CD14-positive monocyte (primary cell): ENCODE measurements around the gene STK31. TPM values are rescaled to one million over a fixed set of nuclear protein-coding genes. Genes with fewer than 3 reads are reported as not detected.
"Not testable (repeated sequence)": the region's sequence is repeated elsewhere in the genome, so short reads cannot be mapped to it uniquely, and the experiment has no call there.

ENCODE experiments used
- DNase-seq, 3 donors: peaks; one replicate each; pipeline ENCODE4 v3.0.0-alpha.2; 2011 to 2022
- H2AFZ ChIP-seq: 2 replicates; pipeline ENCODE4 v1.6.0; 2012; ENCODE audit warnings: mild to moderate bottlenecking, low read depth, low read length, inconsistent platforms; ENCODE audit not compliant: insufficient read depth, poor library complexity, severe bottlenecking
- H3K27ac ChIP-seq, 2 donors: 1 replicate in 1 of 2; 2 replicates in 1 of 2; pipeline ENCODE4 v1.5.1; 2012 to 2013; ENCODE audit warnings: low read length in 2 of 2, control low read depth in 1 of 2, inconsistent platforms in 1 of 2, low read depth in 1 of 2, mild to moderate bottlenecking in 1 of 2
- H3K27me3 ChIP-seq, 2 donors: one replicate each; pipeline versions ENCODE4 v1.6.0 to v1.6.1; 2011 to 2013; ENCODE audit warnings: low read length in 2 of 2; ENCODE audit not compliant: control insufficient read depth in 2 of 2, insufficient read depth in 2 of 2
- H3K36me3 ChIP-seq, 2 donors: replicated peaks in 1 of 2; 1 replicate in 1 of 2; 2 replicates in 1 of 2; pipeline versions ENCODE4 v1.5.1 to v1.6.1; 2012 to 2013; ENCODE audit warnings: low read length in 2 of 2, control low read depth in 1 of 2, inconsistent platforms in 1 of 2, mild to moderate bottlenecking in 1 of 2; ENCODE audit not compliant: insufficient read depth in 2 of 2, control insufficient read depth in 1 of 2
- H3K4me1 ChIP-seq, 2 donors: 1 replicate in 1 of 2; 2 replicates in 1 of 2; pipeline versions ENCODE4 v1.5.1 to v1.6.1; 2012 to 2013; ENCODE audit warnings: low read length in 2 of 2, control low read depth in 1 of 2, inconsistent platforms in 1 of 2, mild to moderate bottlenecking in 1 of 2, moderate library complexity in 1 of 2; ENCODE audit not compliant: insufficient read depth in 2 of 2, control insufficient read depth in 1 of 2
- H3K4me2 ChIP-seq: replicated peaks from 2 replicates; pipeline ENCODE3; 2012; ENCODE audit warnings: low read length, moderate library complexity, mild to moderate bottlenecking; ENCODE audit not compliant: poor library complexity, severe bottlenecking; ENCODE audit errors: extremely low read depth
- H3K4me3 ChIP-seq, 3 experiments: fragments of 200-600 bp in 1 of 3; sonication (generic) in 1 of 3; replicated peaks in 1 of 3; 1 replicate in 2 of 3; 2 replicates in 1 of 3; pipeline ENCODE4 v1.5.1; 2011 to 2013; ENCODE audit warnings: low read length in 3 of 3, mild to moderate bottlenecking in 3 of 3, control low read depth in 2 of 3, low read depth in 2 of 3, inconsistent platforms in 1 of 3, moderate library complexity in 1 of 3
- H3K79me2 ChIP-seq: 2 replicates; pipeline ENCODE4 v1.6.0; 2012; ENCODE audit warnings: mild to moderate bottlenecking, control low read depth, inconsistent platforms, low read length, moderate library complexity; ENCODE audit not compliant: insufficient read depth
- H3K9ac ChIP-seq: 2 replicates; pipeline ENCODE4 v1.6.0; 2017; ENCODE audit warnings: low read length, mild to moderate bottlenecking; ENCODE audit not compliant: insufficient read depth, poor library complexity, severe bottlenecking
- H3K9me3 ChIP-seq, 2 donors: replicated peaks in 1 of 2; 1 replicate in 1 of 2; 2 replicates in 1 of 2; pipeline versions ENCODE4 v1.5.1 to v1.6.1; 2012 to 2013; ENCODE audit warnings: low read length in 2 of 2, control low read depth in 1 of 2; ENCODE audit not compliant: control insufficient read depth in 1 of 2, insufficient read depth in 1 of 2
- H4K20me1 ChIP-seq: 2 replicates; pipeline ENCODE4 v1.6.0; 2012; ENCODE audit warnings: mild to moderate bottlenecking, low read length, control low read depth, moderate library complexity; ENCODE audit not compliant: insufficient read depth
- H3K27ac Mint-ChIP-seq, 7 donors: one replicate each; pipeline ENCODE4 v1.8.0; 2020; ENCODE audit warnings: mild to moderate bottlenecking in 7 of 7, mixed read lengths in 7 of 7, moderate library complexity in 6 of 7, inconsistent platforms in 2 of 7
- H3K27me3 Mint-ChIP-seq, 3 donors: one replicate each; pipeline ENCODE4 v1.8.0; 2021 to 2022; ENCODE audit warnings: low read depth in 3 of 3, mild to moderate bottlenecking in 3 of 3, mixed read lengths in 3 of 3, moderate library complexity in 3 of 3, inconsistent platforms in 1 of 3
- H3K36me3 Mint-ChIP-seq, 2 donors: one replicate each; pipeline ENCODE4 v1.8.0; 2020; ENCODE audit warnings: mixed read lengths in 2 of 2, inconsistent platforms in 1 of 2, mild to moderate bottlenecking in 1 of 2
- H3K4me1 Mint-ChIP-seq: one replicate; pipeline ENCODE4 v1.8.0; 2020; ENCODE audit warnings: mild to moderate bottlenecking, mixed read lengths
- H3K4me3 Mint-ChIP-seq, 2 donors: one replicate each; pipeline ENCODE4 v1.8.0; 2020; ENCODE audit warnings: mild to moderate bottlenecking in 2 of 2, mixed read lengths in 2 of 2, moderate library complexity in 1 of 2
- H3K9me3 Mint-ChIP-seq, 7 donors: one replicate each; pipeline ENCODE4 v1.8.0; 2020 to 2022; ENCODE audit warnings: mixed read lengths in 7 of 7, mild to moderate bottlenecking in 6 of 7, moderate library complexity in 6 of 7, inconsistent platforms in 2 of 7
- CTCF ChIP-seq: fragments of 200-600 bp; IDR thresholded peaks from one replicate; pipeline ENCODE4 v1.8.0; 2022; ENCODE audit warnings: antibody characterized with exemption, mild to moderate bottlenecking
- WGBS: methylation state at CpG from one replicate; pipeline ENCODE4 v1.1.5; 2013; ENCODE audit warnings: missing lambda C conversion rate; ENCODE audit not compliant: insufficient coverage; 5-methylcytosine and 5-hydroxymethylcytosine counted together
- intact Hi-C, 2 donors: fragments of 100-400 bp; cut with micrococcal nuclease; formaldehyde crosslinking; loops; one replicate each; pipeline versions ENCODE4 v1.15.0 to v1.15.1; 2023
- polyA plus RNA-seq, 3 donors: library from polyadenylated mRNA; depleted of rRNA in 1 of 3; unstranded in 2 of 3; stranded (reverse) in 1 of 3; fragments of 300-500 nt in 2 of 3; fragments of >200 nt in 1 of 3; fragmentation: Illumina TruSeq in 2 of 3; gene quantifications; 1 replicate in 2 of 3; 2 replicates in 1 of 3; pipeline ENCODE4 v1.2.3, GENCODE V29; 2012 to 2021

STK31 gene
- polyA plus RNA-seq, 3 donors: 0.11 TPM; not detected in 2

- no peak overlapping the region for H3K27ac ChIP-seq
- intact Hi-C loops: no loop called here
- no peaks in the 10 kb centered on the region for H3K4me1 ChIP-seq
- H3K4me1 Mint-ChIP-seq: no peaks in the 10 kb centered on the region
- H3K9me3 Mint-ChIP-seq: peaks cover 2 to 14% (median 8%) of the 10 kb centered on the region in 7 donors
- no peaks in the 10 kb centered on the region for H3K36me3 Mint-ChIP-seq
- peaks cover 0 to 3% (median 0%) of the 10 kb centered on the region in 3 donors for H3K27me3 Mint-ChIP-seq
- no peak for DNase-seq
- peak; percentile 47 for TF ChIP-seq CTCF
- H3K9ac ChIP-seq: no peak overlapping the region
- H4K20me1 ChIP-seq: no peaks in the 10 kb centered on the region
- H3K27me3 ChIP-seq: no peaks in the 10 kb centered on the region
- H3K36me3 ChIP-seq: no peaks in the 10 kb centered on the region
- no peak overlapping the region for H3K4me3 Mint-ChIP-seq
- no peak overlapping the region for H3K4me3 ChIP-seq
- peaks cover 0 to 5% of the 10 kb centered on the region in 2 donors for H3K9me3 ChIP-seq
- WGBS: 100% methylated on average over 1 of the region's 1 CpG
- no peaks in the 10 kb centered on the region for H3K79me2 ChIP-seq
- H3K27ac Mint-ChIP-seq: no peak overlapping the region
- no peak overlapping the region for H3K4me2 ChIP-seq
- no peak overlapping the region for H2AFZ ChIP-seq
These were observed 101.5 kb downstream of the STK31 start for GRCh38 chr7:23811540-23811939.

GRCh38 chr7:23828125-23828524 is 118.1 kb downstream of the STK31 start:
- H3K4me3 ChIP-seq, H3K4me1 Mint-ChIP-seq, H3K9ac ChIP-seq, H3K36me3 Mint-ChIP-seq, H3K9me3 ChIP-seq, H3K27ac Mint-ChIP-seq, H3K27ac ChIP-seq, H2AFZ ChIP-seq, DNase-seq, H3K36me3 ChIP-seq, H3K4me1 ChIP-seq, H3K4me3 Mint-ChIP-seq, H3K27me3 Mint-ChIP-seq, H3K4me2 ChIP-seq, H3K27me3 ChIP-seq, intact Hi-C loops, H3K79me2 ChIP-seq, H4K20me1 ChIP-seq: not testable (repeated sequence)
- peaks cover 25 to 50% (median 31%) of the 10 kb centered on the region in 7 donors for H3K9me3 Mint-ChIP-seq
- 100% methylated on average over 6 of the region's 10 CpGs for WGBS

- H3K27me3 Mint-ChIP-seq, H3K36me3 ChIP-seq, DNase-seq, H3K4me2 ChIP-seq, H2AFZ ChIP-seq, H3K27ac ChIP-seq, H3K9ac ChIP-seq, H3K36me3 Mint-ChIP-seq, H3K27me3 ChIP-seq, H3K4me1 Mint-ChIP-seq, H3K4me3 ChIP-seq, H3K27ac Mint-ChIP-seq, H3K79me2 ChIP-seq, intact Hi-C loops, H3K4me3 Mint-ChIP-seq, H4K20me1 ChIP-seq, H3K4me1 ChIP-seq: not testable (repeated sequence)
- 100% methylated on average over 2 of the region's 4 CpGs for WGBS
- H3K9me3 ChIP-seq: peaks cover 26 to 42% of the 10 kb centered on the region in 2 donors
- peaks cover 30 to 52% (median 38%) of the 10 kb centered on the region in 7 donors for H3K9me3 Mint-ChIP-seq
These were observed 122.7 kb downstream of the STK31 start for GRCh38 chr7:23832733-23833132.
